Osteoblast (primary cell): Measurements from ENCODE around the gene HSPA2. TPM values are rescaled to one million over a fixed set of nuclear protein-coding genes. Genes with fewer than 3 reads are reported as not detected.
A peak's percentile ranks its signal among the peaks of the same experiment; 100 is the strongest.

Experiments used
- DNase-seq: peaks from one replicate; pipeline ENCODE4 v3.0.0; 2011; ENCODE audit warnings: low spot score, mixed read lengths; ENCODE audit not compliant: insufficient read length; ENCODE audit errors: missing footprints
- H2AFZ ChIP-seq: 2 replicates; pipeline ENCODE4 v1.6.0; 2011; ENCODE audit warnings: mild to moderate bottlenecking, low read length
- H3K27ac ChIP-seq: 2 replicates; pipeline ENCODE4 v1.5.1; 2011; ENCODE audit warnings: mild to moderate bottlenecking, low read depth, low read length, moderate library complexity
- H3K27me3 ChIP-seq: 2 replicates; pipeline ENCODE4 v1.6.0; 2012; ENCODE audit warnings: mild to moderate bottlenecking, control low read depth, inconsistent platforms, low read length, moderate library complexity; ENCODE audit not compliant: insufficient read depth
- H3K36me3 ChIP-seq: 2 replicates; pipeline ENCODE4 v1.5.1; 2011; ENCODE audit warnings: mild to moderate bottlenecking, low read length, control low read depth, moderate library complexity; ENCODE audit not compliant: insufficient read depth
- H3K4me1 ChIP-seq: 2 replicates; pipeline ENCODE4 v1.5.1; 2011; ENCODE audit warnings: mild to moderate bottlenecking, low read length, control low read depth, moderate library complexity; ENCODE audit not compliant: insufficient read depth
- H3K4me2 ChIP-seq: 2 replicates; pipeline ENCODE4 v1.6.0; 2011; ENCODE audit warnings: mild to moderate bottlenecking, low read length; ENCODE audit not compliant: insufficient read depth
- H3K4me3 ChIP-seq: fragments of 200-600 bp; sonication (generic); 3 replicates; pipeline ENCODE4 v1.5.1; 2012; ENCODE audit warnings: mild to moderate bottlenecking, low read length, inconsistent platforms; ENCODE audit not compliant: insufficient read depth
- H3K79me2 ChIP-seq: 2 replicates; pipeline ENCODE4 v1.6.0; 2012; ENCODE audit warnings: mild to moderate bottlenecking, low read length, control low read depth, inconsistent platforms; ENCODE audit not compliant: insufficient read depth
- H3K9me3 ChIP-seq: 2 replicates; pipeline ENCODE4 v1.5.1; 2011; ENCODE audit warnings: low read depth, low read length, control low read depth
- H4K20me1 ChIP-seq: 2 replicates; pipeline ENCODE4 v1.6.0; 2012; ENCODE audit warnings: mild to moderate bottlenecking, low read length, control low read depth; ENCODE audit not compliant: insufficient read depth
- CTCF ChIP-seq: IDR thresholded peaks from 2 replicates; pipeline ENCODE4 v1.5.1; 2011; ENCODE audit warnings: mild to moderate bottlenecking, low read depth, low read length, moderate library complexity; ENCODE audit errors: extremely low read depth
- total RNA-seq: library from RNA; depleted of rRNA; stranded (reverse); fragments of >200 nt; gene quantifications from 2 replicates; pipeline ENCODE4 v1.2.3, GENCODE V29; 2012

Gene HSPA2
- total RNA-seq, result 1.8 and 4.0 TPM in 2 replicates

- Histone ChIP-seq H3K4me3 (peak within 1 kb of the TSS; percentile 77), H3K36me3 (no peaks in the 10 kb centered on the region), H3K9me3 (peaks cover 10% of the 10 kb centered on the region), H3K27ac (peak within 1 kb of the TSS; percentile 35), H3K27me3 (peaks cover 20% of the 10 kb centered on the region), H3K79me2 (no peaks in the 10 kb centered on the region), H2AFZ (peak within 1 kb of the TSS; percentile 86), H4K20me1 (no peaks in the 10 kb centered on the region), H3K4me2 (peak within 1 kb of the TSS; percentile 94), H3K4me1 (peaks cover 11% of the 10 kb centered on the region)
- DNase-seq, result peak; percentile 99
- TF ChIP-seq CTCF, result peak; percentile 73
Observed at GRCh38 chr14:64540208-64541202, at the start of gene HSPA2. TSS of gene HSPA2 (plus strand) at chr14:64540741. CDS start at chr14:64540850, 109 bp downstream.

- H3K27ac ChIP-seq, result no peak overlapping the region
- H3K36me3 ChIP-seq, result peaks cover 29% of the 10 kb centered on the region
- H3K4me3 ChIP-seq, result no peak overlapping the region
- H3K4me2 ChIP-seq, result no peak overlapping the region
- H3K27me3 ChIP-seq, result no peaks in the 10 kb centered on the region
- no peak overlapping the region for H2AFZ ChIP-seq
- TF ChIP-seq CTCF, result no peak
- no peaks in the 10 kb centered on the region for H3K4me1 ChIP-seq
- H4K20me1 ChIP-seq, result no peaks in the 10 kb centered on the region
- H3K9me3 ChIP-seq, result no peaks in the 10 kb centered on the region
- no peak for DNase-seq
- H3K79me2 ChIP-seq, result peaks cover 9% of the 10 kb centered on the region
Observed at GRCh38 chr14:64491637-64492036, 48.9 kb upstream of the HSPA2 start.

GRCh38 chr14:64493455-64493854 lies 47.1 kb upstream of the HSPA2 start:
- no peaks in the 10 kb centered on the region for H4K20me1 ChIP-seq
- no peak for DNase-seq
- no peak overlapping the region for H3K27ac ChIP-seq
- H3K9me3 ChIP-seq, result no peaks in the 10 kb centered on the region
- H2AFZ ChIP-seq, result no peak overlapping the region
- H3K36me3 ChIP-seq, result peaks cover 13% of the 10 kb centered on the region
- no peak overlapping the region for H3K4me2 ChIP-seq
- H3K4me3 ChIP-seq, result no peak overlapping the region
- H3K79me2 ChIP-seq, result peaks cover 15% of the 10 kb centered on the region
- no peaks in the 10 kb centered on the region for H3K27me3 ChIP-seq
- no peaks in the 10 kb centered on the region for H3K4me1 ChIP-seq
- TF ChIP-seq CTCF, result no peak

- no peaks in the 10 kb centered on the region for H3K27me3 ChIP-seq
- peaks cover 28% of the 10 kb centered on the region for H3K79me2 ChIP-seq
- no peaks in the 10 kb centered on the region for H3K9me3 ChIP-seq
- TF ChIP-seq CTCF, result no peak
- H4K20me1 ChIP-seq, result no peaks in the 10 kb centered on the region
- no peak for DNase-seq
- H3K4me3 ChIP-seq, result no peak overlapping the region
- no peak overlapping the region for H3K27ac ChIP-seq
- no peaks in the 10 kb centered on the region for H3K4me1 ChIP-seq
- no peak overlapping the region for H2AFZ ChIP-seq
- no peak overlapping the region for H3K4me2 ChIP-seq
- peaks cover 13% of the 10 kb centered on the region for H3K36me3 ChIP-seq
Observed at GRCh38 chr14:64495252-64495651, 45.3 kb upstream of the HSPA2 start.
